Activated naive CD4-positive, alpha-beta T cell treated with anti-CD3 and anti-CD28 coated beads, Interleukin-2, amount 50 U/mL, for 24 hours (primary cell): ENCODE measurements around the gene DPYD.

ENCODE experiments used
- H3K27ac Mint-ChIP-seq: one replicate; pipeline ENCODE4 v1.8.0; 2021; ENCODE audit warnings: mild to moderate bottlenecking, mixed read lengths
- H3K27me3 Mint-ChIP-seq: one replicate; pipeline ENCODE4 v1.8.0; 2021; ENCODE audit warnings: mixed read lengths
- H3K36me3 Mint-ChIP-seq: one replicate; pipeline ENCODE4 v1.8.0; 2021; ENCODE audit warnings: mixed read lengths
- H3K4me1 Mint-ChIP-seq: one replicate; pipeline ENCODE4 v1.8.0; 2021; ENCODE audit warnings: mixed read lengths
- H3K4me3 Mint-ChIP-seq: one replicate; pipeline ENCODE4 v1.8.0; 2021; ENCODE audit warnings: mild to moderate bottlenecking, mixed read lengths
- H3K9me3 Mint-ChIP-seq: one replicate; pipeline ENCODE4 v1.8.0; 2021; ENCODE audit warnings: mixed read lengths

The DPYD gene

GRCh38 chr1:97674517-97674916 is 246.3 kb downstream of the DPYD start:
- Mint-ChIP-seq H3K4me3 (no peak overlapping the region), H3K27ac (no peak overlapping the region), H3K27me3 (no peaks in the 10 kb centered on the region), H3K4me1 (no peaks in the 10 kb centered on the region), H3K36me3 (peaks cover 46% of the 10 kb centered on the region), H3K9me3 (peaks cover 5% of the 10 kb centered on the region)

GRCh38 chr1:97668945-97669344 is 251.9 kb downstream of the DPYD start:
- no peaks in the 10 kb centered on the region for H3K27me3 Mint-ChIP-seq
- no peak overlapping the region for H3K4me3 Mint-ChIP-seq
- no peak overlapping the region for H3K27ac Mint-ChIP-seq
- no peaks in the 10 kb centered on the region for H3K4me1 Mint-ChIP-seq
- H3K9me3 Mint-ChIP-seq, result no peaks in the 10 kb centered on the region
- peaks cover 23% of the 10 kb centered on the region for H3K36me3 Mint-ChIP-seq

GRCh38 chr1:97660431-97661105 is 260.3 kb downstream of the DPYD start:
- Mint-ChIP-seq H3K27me3 (no peaks in the 10 kb centered on the region), H3K9me3 (no peaks in the 10 kb centered on the region), H3K27ac (no peak overlapping the region), H3K4me3 (no peak overlapping the region), H3K36me3 (peaks cover 18% of the 10 kb centered on the region), H3K4me1 (peaks cover 13% of the 10 kb centered on the region)

- Mint-ChIP-seq H3K27me3 (no peaks in the 10 kb centered on the region), H3K4me3 (no peak overlapping the region), H3K4me1 (no peaks in the 10 kb centered on the region), H3K9me3 (no peaks in the 10 kb centered on the region), H3K27ac (no peak overlapping the region), H3K36me3 (peaks cover 18% of the 10 kb centered on the region)
Observed at GRCh38 chr1:97654876-97655585, 265.8 kb downstream of the DPYD start.

GRCh38 chr1:97651250-97651649 is 269.6 kb downstream of the DPYD start:
- Mint-ChIP-seq H3K36me3 (peaks cover 27% of the 10 kb centered on the region), H3K4me3 (no peak overlapping the region), H3K9me3 (peaks cover 7% of the 10 kb centered on the region), H3K27me3 (no peaks in the 10 kb centered on the region), H3K4me1 (no peaks in the 10 kb centered on the region), H3K27ac (no peak overlapping the region)

GRCh38 chr1:97649591-97649990 is 271.2 kb downstream of the DPYD start:
- Mint-ChIP-seq H3K4me3 (no peak overlapping the region), H3K36me3 (peaks cover 33% of the 10 kb centered on the region), H3K9me3 (peaks cover 13% of the 10 kb centered on the region), H3K27me3 (no peaks in the 10 kb centered on the region), H3K4me1 (no peaks in the 10 kb centered on the region), H3K27ac (no peak overlapping the region)

GRCh38 chr1:97647776-97648175 is 273.1 kb downstream of the DPYD start:
- H3K4me3 Mint-ChIP-seq, result no peak overlapping the region
- peaks cover 37% of the 10 kb centered on the region for H3K36me3 Mint-ChIP-seq
- no peaks in the 10 kb centered on the region for H3K4me1 Mint-ChIP-seq
- no peaks in the 10 kb centered on the region for H3K27me3 Mint-ChIP-seq
- H3K9me3 Mint-ChIP-seq, result peaks cover 18% of the 10 kb centered on the region
- H3K27ac Mint-ChIP-seq, result no peak overlapping the region

- no peak overlapping the region for H3K27ac Mint-ChIP-seq
- no peaks in the 10 kb centered on the region for H3K27me3 Mint-ChIP-seq
- H3K36me3 Mint-ChIP-seq, result peaks cover 36% of the 10 kb centered on the region
Observed at GRCh38 chr1:97646071-97646470, 274.8 kb downstream of the DPYD start.

GRCh38 chr1:97640677-97641076 is 280.2 kb downstream of the DPYD start:
- no peaks in the 10 kb centered on the region for H3K27me3 Mint-ChIP-seq
- H3K4me3 Mint-ChIP-seq, result no peak overlapping the region
- no peaks in the 10 kb centered on the region for H3K4me1 Mint-ChIP-seq
- H3K36me3 Mint-ChIP-seq, result peaks cover 24% of the 10 kb centered on the region
- no peak overlapping the region for H3K27ac Mint-ChIP-seq
- H3K9me3 Mint-ChIP-seq, result peaks cover 6% of the 10 kb centered on the region

More at GRCh38 chr1:97646071-97646470, 274.8 kb downstream of the DPYD start:
- H3K4me3 Mint-ChIP-seq, result no peak overlapping the region
- H3K4me1 Mint-ChIP-seq, result no peaks in the 10 kb centered on the region
- peaks cover 18% of the 10 kb centered on the region for H3K9me3 Mint-ChIP-seq

- Mint-ChIP-seq H3K36me3 (peaks cover 22% of the 10 kb centered on the region), H3K4me1 (peaks cover 6% of the 10 kb centered on the region), H3K4me3 (no peak overlapping the region), H3K27ac (no peak overlapping the region), H3K9me3 (no peaks in the 10 kb centered on the region), H3K27me3 (no peaks in the 10 kb centered on the region)
Observed at GRCh38 chr1:97636941-97637340, 283.9 kb downstream of the DPYD start.

GRCh38 chr1:97634758-97635157 is 286.1 kb downstream of the DPYD start:
- Mint-ChIP-seq H3K4me1 (peaks cover 12% of the 10 kb centered on the region), H3K4me3 (no peak overlapping the region), H3K27ac (no peak overlapping the region), H3K9me3 (no peaks in the 10 kb centered on the region), H3K36me3 (peaks cover 19% of the 10 kb centered on the region), H3K27me3 (no peaks in the 10 kb centered on the region)

- Mint-ChIP-seq H3K27me3 (no peaks in the 10 kb centered on the region), H3K9me3 (no peaks in the 10 kb centered on the region)
Observed at GRCh38 chr1:97632776-97633175, 288.1 kb downstream of the DPYD start.

GRCh38 chr1:97632075-97632474 is 288.8 kb downstream of the DPYD start:
- Mint-ChIP-seq H3K4me1 (peaks cover 12% of the 10 kb centered on the region), H3K36me3 (peaks cover 13% of the 10 kb centered on the region), H3K4me3 (no peak overlapping the region), H3K27ac (no peak overlapping the region), H3K9me3 (no peaks in the 10 kb centered on the region), H3K27me3 (no peaks in the 10 kb centered on the region)

More at GRCh38 chr1:97632776-97633175, 288.1 kb downstream of the DPYD start:
- H3K27ac Mint-ChIP-seq, result no peak overlapping the region
- no peak overlapping the region for H3K4me3 Mint-ChIP-seq
- peaks cover 12% of the 10 kb centered on the region for H3K4me1 Mint-ChIP-seq
- peaks cover 13% of the 10 kb centered on the region for H3K36me3 Mint-ChIP-seq

- no peak overlapping the region for H3K4me3 Mint-ChIP-seq
Observed at GRCh38 chr1:97630948-97631347, 289.9 kb downstream of the DPYD start.

GRCh38 chr1:97630281-97630680 is 290.6 kb downstream of the DPYD start:
- no peaks in the 10 kb centered on the region for H3K27me3 Mint-ChIP-seq
- H3K4me1 Mint-ChIP-seq, result peaks cover 12% of the 10 kb centered on the region
- H3K36me3 Mint-ChIP-seq, result peaks cover 10% of the 10 kb centered on the region
- no peak overlapping the region for H3K4me3 Mint-ChIP-seq
- H3K9me3 Mint-ChIP-seq, result no peaks in the 10 kb centered on the region
- no peak overlapping the region for H3K27ac Mint-ChIP-seq

More at GRCh38 chr1:97630948-97631347, 289.9 kb downstream of the DPYD start:
- Mint-ChIP-seq H3K36me3 (peaks cover 11% of the 10 kb centered on the region), H3K9me3 (no peaks in the 10 kb centered on the region), H3K27me3 (no peaks in the 10 kb centered on the region), H3K27ac (no peak overlapping the region), H3K4me1 (peaks cover 12% of the 10 kb centered on the region)

GRCh38 chr1:97623220-97623619 is 297.6 kb downstream of the DPYD start:
- peaks cover 7% of the 10 kb centered on the region for H3K36me3 Mint-ChIP-seq
- no peak overlapping the region for H3K27ac Mint-ChIP-seq
- H3K27me3 Mint-ChIP-seq, result no peaks in the 10 kb centered on the region
- H3K9me3 Mint-ChIP-seq, result no peaks in the 10 kb centered on the region
- peaks cover 3% of the 10 kb centered on the region for H3K4me1 Mint-ChIP-seq
- no peak overlapping the region for H3K4me3 Mint-ChIP-seq
